ENCODE data around the gene LRP6. TPM values are rescaled to one million over a fixed set of nuclear protein-coding genes. Genes with fewer than 3 reads are reported as not detected.

LRP6 gene
- total RNA-seq, 1 donor from 2014 or later = 70.0 TPM

DNA sequence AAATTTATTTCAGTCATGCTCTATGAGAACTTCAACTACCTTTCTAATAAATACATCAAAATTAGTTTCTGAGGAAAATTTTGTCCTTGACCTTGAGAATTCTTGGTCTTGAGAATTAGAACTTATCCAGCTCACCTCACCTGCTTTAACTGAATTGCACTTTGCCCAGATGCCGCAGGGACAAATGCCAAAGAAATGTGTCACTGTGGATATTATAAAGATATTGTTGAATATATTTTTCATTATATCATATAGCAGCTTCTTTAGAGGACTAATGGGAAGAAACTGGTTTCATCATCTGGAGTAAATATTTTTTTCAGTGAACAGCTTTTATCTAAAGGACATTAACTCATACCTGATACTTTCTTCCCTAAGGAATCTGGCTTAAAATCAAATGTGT, 54.1 kb downstream of the LRP6 start:
- no peaks in the 10 kb centered on the region for H3K36me3 ChIP-seq
- no peaks in the 10 kb centered on the region for H3K27me3 ChIP-seq
- H3K27ac ChIP-seq = no peak overlapping the region
- DNase-seq (ENCODE audit: low spot score in 2 of 2) = no peak
- intact Hi-C loops (cut with DNase I) = no loop called here
- TF ChIP-seq, protein P1, sequence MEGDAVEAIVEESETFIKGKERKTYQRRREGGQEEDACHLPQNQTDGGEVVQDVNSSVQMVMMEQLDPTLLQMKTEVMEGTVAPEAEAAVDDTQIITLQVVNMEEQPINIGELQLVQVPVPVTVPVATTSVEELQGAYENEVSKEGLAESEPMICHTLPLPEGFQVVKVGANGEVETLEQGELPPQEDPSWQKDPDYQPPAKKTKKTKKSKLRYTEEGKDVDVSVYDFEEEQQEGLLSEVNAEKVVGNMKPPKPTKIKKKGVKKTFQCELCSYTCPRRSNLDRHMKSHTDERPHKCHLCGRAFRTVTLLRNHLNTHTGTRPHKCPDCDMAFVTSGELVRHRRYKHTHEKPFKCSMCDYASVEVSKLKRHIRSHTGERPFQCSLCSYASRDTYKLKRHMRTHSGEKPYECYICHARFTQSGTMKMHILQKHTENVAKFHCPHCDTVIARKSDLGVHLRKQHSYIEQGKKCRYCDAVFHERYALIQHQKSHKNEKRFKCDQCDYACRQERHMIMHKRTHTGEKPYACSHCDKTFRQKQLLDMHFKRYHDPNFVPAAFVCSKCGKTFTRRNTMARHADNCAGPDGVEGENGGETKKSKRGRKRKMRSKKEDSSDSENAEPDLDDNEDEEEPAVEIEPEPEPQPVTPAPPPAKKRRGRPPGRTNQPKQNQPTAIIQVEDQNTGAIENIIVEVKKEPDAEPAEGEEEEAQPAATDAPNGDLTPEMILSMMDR (IDR thresholded peaks at IDR 0.05) = no peak
- no peak overlapping the region for H3K4me3 ChIP-seq
- no peaks in the 10 kb centered on the region for H3K9me3 ChIP-seq
- H3K4me1 ChIP-seq = peaks cover 0 to 5% of the 10 kb centered on the region in 2 donors

DNA sequence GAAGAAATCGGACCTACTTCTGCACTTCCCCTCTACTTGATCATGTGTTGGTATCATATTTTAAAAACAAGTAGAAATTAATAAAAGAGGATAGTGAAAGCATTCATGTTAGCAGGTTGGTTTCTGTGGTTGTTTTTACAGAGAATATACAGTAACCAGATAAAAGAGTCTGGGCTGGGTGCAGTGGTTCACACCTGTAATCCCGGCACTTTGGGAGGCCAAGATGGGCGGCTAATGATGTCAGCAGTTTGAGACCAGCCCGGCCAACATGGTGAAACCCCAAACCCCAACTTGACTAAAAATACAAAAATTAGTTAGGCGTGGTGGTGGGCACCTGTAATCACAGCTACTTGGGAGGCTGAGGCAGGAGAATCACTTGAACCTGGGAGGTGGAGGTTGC, 55.9 kb downstream of the LRP6 start:
- H3K27ac ChIP-seq = no peak overlapping the region
- no peaks in the 10 kb centered on the region for H3K36me3 ChIP-seq
- intact Hi-C loops (cut with DNase I) = no loop called here
- H3K4me3 ChIP-seq = no peak overlapping the region
- H3K4me1 ChIP-seq = no peaks in the 10 kb centered on the region
- no peaks in the 10 kb centered on the region for H3K27me3 ChIP-seq
- TF ChIP-seq, protein P1 (IDR thresholded peaks at IDR 0.05) = no peak
- H3K9me3 ChIP-seq = no peaks in the 10 kb centered on the region
- DNase-seq (ENCODE audit: low spot score in 2 of 2) = no peak

- TF ChIP-seq, protein P1 (IDR thresholded peaks at IDR 0.05) = no peak
- Histone ChIP-seq H3K27ac (no peak overlapping the region), H3K9me3 (no peaks in the 10 kb centered on the region), H3K36me3 (no peaks in the 10 kb centered on the region), H3K4me3 (no peak overlapping the region), H3K27me3 (no peaks in the 10 kb centered on the region), H3K4me1 (no peaks in the 10 kb centered on the region)
- intact Hi-C loops (cut with DNase I) = no loop called here
- DNase-seq (ENCODE audit: low spot score in 2 of 2) = no peak
Measured at GRCh38 chr12:12210416-12210815, 56.4 kb downstream of the LRP6 start.

DNA sequence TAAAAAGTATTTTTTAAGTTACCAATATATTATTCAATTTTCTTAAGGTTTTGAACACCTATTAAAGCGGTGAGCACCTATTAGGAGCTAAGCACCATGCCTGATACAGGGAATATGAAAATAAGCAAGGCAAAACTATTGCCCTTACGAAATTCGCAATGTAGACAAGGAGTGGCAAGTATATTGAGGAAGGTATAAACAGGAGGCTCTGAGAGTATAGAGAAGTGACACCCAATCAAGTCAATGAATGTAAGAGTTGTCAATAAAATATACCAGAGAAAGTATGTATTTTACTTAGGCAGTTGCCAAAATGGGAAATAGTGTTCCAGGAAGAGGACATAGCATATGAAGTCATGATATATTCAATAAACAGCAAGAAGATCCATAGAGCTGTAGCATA, 57.2 kb downstream of the LRP6 start:
- H3K4me3 ChIP-seq = no peak overlapping the region
- H3K4me1 ChIP-seq = no peaks in the 10 kb centered on the region
- no peaks in the 10 kb centered on the region for H3K27me3 ChIP-seq
- no peaks in the 10 kb centered on the region for H3K9me3 ChIP-seq
- DNase-seq (ENCODE audit: low spot score in 2 of 2) = no peak
- H3K27ac ChIP-seq = no peak overlapping the region
- intact Hi-C loops (cut with DNase I) = no loop called here
- no peaks in the 10 kb centered on the region for H3K36me3 ChIP-seq
- TF ChIP-seq, protein P1 (IDR thresholded peaks at IDR 0.05) = no peak

DNA sequence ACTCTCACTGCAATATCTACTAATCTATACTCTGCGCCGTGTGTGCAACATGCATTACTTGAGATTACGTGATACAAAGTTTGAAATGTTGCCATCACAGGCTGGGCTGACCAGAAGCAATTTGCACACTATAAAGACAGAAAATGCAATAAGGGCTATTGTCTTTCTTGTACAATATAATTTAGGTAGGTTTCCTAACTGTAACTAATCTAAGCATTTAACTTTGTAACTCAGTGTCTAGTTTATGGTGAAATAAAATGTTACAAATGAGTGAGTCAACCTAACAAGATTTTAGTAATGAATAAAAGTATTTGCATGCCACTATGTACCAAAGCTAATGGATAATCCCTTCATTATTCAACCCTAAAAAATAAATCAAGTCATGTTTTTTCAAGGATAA, 57.8 kb downstream of the LRP6 start:
- Histone ChIP-seq H3K9me3 (no peaks in the 10 kb centered on the region), H3K27ac (no peak overlapping the region), H3K27me3 (no peaks in the 10 kb centered on the region), H3K36me3 (no peaks in the 10 kb centered on the region), H3K4me3 (no peak overlapping the region), H3K4me1 (no peaks in the 10 kb centered on the region)
- TF ChIP-seq, protein P1 (IDR thresholded peaks at IDR 0.05) = no peak
- intact Hi-C loops (cut with DNase I) = no loop called here
- DNase-seq (ENCODE audit: low spot score in 2 of 2) = no peak

- intact Hi-C loops (cut with DNase I) = no loop called here
- Histone ChIP-seq H3K9me3 (no peaks in the 10 kb centered on the region), H3K27ac (no peak overlapping the region), H3K4me3 (no peak overlapping the region), H3K36me3 (no peaks in the 10 kb centered on the region), H3K27me3 (no peaks in the 10 kb centered on the region), H3K4me1 (no peaks in the 10 kb centered on the region)
- no peak for DNase-seq (ENCODE audit: low spot score in 2 of 2)
- TF ChIP-seq, protein P1 (IDR thresholded peaks at IDR 0.05) = no peak
Measured at GRCh38 chr12:12207746-12208145, 59.1 kb downstream of the LRP6 start.

All from ascending aorta (tissue), 2 donors.